Calu3 (cell line): ENCODE measurements around the gene TNP2. TPM values are rescaled to one million over a fixed set of nuclear protein-coding genes. Genes with fewer than 3 reads are reported as not detected.

ENCODE experiments used
- BruUV-seq: library from RNA; stranded (reverse); fragments of 400-500 nt; replicated peaks from 2 replicates; lab custom pipeline; 2021; lab: Mats Ljungman, UMichigan
- CTCF ChIA-PET: fragments of 300-600 bp; sonication (Branson Sonifier 250); formaldehyde crosslinking; loops from one replicate; lab custom pipeline; 2022; ENCODE audit warnings: antibody characterized with exemption; lab: Charles Lee
- DNase-seq: peaks from one replicate; pipeline ENCODE4 v3.0.0; 2022
- H3K27ac Mint-ChIP-seq: one replicate; pipeline ENCODE4 v1.8.0; 2022; ENCODE audit warnings: mixed read lengths; ENCODE audit not compliant: unreplicated experiment
- H3K27me3 Mint-ChIP-seq: one replicate; pipeline ENCODE4 v1.8.0; 2022; ENCODE audit warnings: mixed read lengths; ENCODE audit not compliant: unreplicated experiment
- H3K36me3 Mint-ChIP-seq: one replicate; pipeline ENCODE4 v1.8.0; 2022; ENCODE audit warnings: mild to moderate bottlenecking, moderate library complexity, mixed read lengths; ENCODE audit not compliant: insufficient read depth, unreplicated experiment
- H3K4me1 Mint-ChIP-seq: one replicate; pipeline ENCODE4 v1.8.0; 2022; ENCODE audit warnings: mild to moderate bottlenecking, low read depth, mixed read lengths; ENCODE audit not compliant: unreplicated experiment
- H3K4me3 Mint-ChIP-seq: one replicate; pipeline ENCODE4 v1.8.0; 2022; ENCODE audit warnings: mild to moderate bottlenecking, low read depth, moderate library complexity, mixed read lengths; ENCODE audit not compliant: unreplicated experiment
- H3K9me3 Mint-ChIP-seq: one replicate; pipeline ENCODE4 v1.8.0; 2022; ENCODE audit warnings: low read depth, mixed read lengths; ENCODE audit not compliant: unreplicated experiment
- intact Hi-C: fragments of 100-400 bp; cut with micrococcal nuclease; formaldehyde crosslinking; loops from one replicate; pipeline ENCODE4 v1.10.0; 2022; ENCODE audit not compliant: unreplicated experiment
- total RNA-seq: library from RNA; stranded (reverse); gene quantifications from 2 replicates; pipeline ENCODE4 v1.2.3, GENCODE V29; 2022
- TF ChIP-seq, protein P1 (sequence below): fragments of 200-600 bp; IDR thresholded peaks from one replicate; pipeline ENCODE4 v1.8.0; 2022; ENCODE audit warnings: antibody characterized with exemption; ENCODE audit not compliant: unreplicated experiment

TNP2 gene
- total RNA-seq, 1 experiment from 2014 or later = not detected

DNA sequence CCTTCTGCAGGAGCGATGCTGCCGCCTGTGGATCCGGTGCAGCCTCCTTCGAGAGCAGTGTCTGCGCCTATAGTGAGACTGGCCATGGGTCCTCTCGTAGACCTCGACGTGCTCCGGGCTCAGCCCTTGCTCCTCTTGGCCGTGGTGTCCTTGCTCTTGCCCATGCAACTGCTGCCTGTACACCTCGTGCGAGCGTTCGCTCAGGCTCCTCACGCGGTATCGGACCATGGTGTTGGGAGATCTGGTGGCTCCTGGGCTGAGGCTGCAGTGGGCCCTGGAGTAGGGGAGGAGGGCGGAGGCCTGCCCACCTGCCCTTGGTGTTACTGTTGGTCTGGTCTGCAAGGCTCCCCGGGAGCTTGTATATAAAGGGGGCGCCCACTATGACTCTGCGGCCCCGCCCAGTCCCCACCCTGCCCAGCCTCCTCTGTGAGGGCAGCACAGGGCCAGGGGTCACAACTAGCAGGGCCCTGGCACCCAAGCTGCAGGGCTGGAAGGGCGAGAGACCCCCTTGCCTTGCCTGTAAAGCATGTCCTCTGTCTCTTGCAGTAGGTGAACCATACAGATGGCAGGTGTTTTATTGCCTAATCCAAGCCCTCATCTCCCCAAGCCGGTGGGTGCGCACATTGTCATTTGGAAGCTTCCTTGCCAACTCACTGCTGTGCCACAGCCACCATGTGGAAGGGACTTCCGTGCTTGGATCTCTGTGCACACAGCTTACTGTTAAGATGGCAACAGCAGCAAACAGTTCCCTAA is 7.2 kb upstream of the TNP2 start, which contains the start of gene PRM2:
TSS of gene PRM2 (minus strand) at position 338 of the 753 bp plus-strand sequence. CDS start at position 228, 110 bp downstream.
- DNase-seq = no peak
- peaks cover 16% of the 10 kb centered on the region for H3K4me1 Mint-ChIP-seq
- no peak within 1 kb of the TSS for H3K4me3 Mint-ChIP-seq
- intact Hi-C loops = no loop called here
- no peaks in the 10 kb centered on the region for H3K36me3 Mint-ChIP-seq
- no peak within 1 kb of the TSS for H3K27ac Mint-ChIP-seq
- CTCF ChIA-PET = no interaction called here
- no peaks in the 10 kb centered on the region for H3K9me3 Mint-ChIP-seq
- TF ChIP-seq, protein P1, sequence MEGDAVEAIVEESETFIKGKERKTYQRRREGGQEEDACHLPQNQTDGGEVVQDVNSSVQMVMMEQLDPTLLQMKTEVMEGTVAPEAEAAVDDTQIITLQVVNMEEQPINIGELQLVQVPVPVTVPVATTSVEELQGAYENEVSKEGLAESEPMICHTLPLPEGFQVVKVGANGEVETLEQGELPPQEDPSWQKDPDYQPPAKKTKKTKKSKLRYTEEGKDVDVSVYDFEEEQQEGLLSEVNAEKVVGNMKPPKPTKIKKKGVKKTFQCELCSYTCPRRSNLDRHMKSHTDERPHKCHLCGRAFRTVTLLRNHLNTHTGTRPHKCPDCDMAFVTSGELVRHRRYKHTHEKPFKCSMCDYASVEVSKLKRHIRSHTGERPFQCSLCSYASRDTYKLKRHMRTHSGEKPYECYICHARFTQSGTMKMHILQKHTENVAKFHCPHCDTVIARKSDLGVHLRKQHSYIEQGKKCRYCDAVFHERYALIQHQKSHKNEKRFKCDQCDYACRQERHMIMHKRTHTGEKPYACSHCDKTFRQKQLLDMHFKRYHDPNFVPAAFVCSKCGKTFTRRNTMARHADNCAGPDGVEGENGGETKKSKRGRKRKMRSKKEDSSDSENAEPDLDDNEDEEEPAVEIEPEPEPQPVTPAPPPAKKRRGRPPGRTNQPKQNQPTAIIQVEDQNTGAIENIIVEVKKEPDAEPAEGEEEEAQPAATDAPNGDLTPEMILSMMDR = no peak
- no TSS peak for BruUV-seq
- no peaks in the 10 kb centered on the region for H3K27me3 Mint-ChIP-seq

DNA sequence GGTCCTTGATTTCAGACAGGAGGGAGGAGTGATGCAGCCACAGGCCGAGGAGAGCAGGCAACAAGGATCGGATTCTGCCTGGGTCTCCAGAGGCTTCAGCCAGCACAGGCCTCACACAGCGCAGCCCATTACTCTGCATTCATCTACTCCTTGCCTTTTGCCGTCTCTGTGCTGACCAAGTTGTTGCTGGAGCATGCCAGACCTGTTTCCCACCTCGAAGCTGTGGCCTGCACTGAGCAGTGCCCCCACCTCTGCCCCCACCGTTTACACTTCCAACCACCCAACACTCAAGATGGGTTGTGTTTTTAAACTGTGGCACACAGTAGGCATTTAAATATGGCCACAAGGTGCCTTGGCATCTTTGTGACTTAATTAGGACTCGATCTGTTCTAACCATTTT is 5.8 kb upstream of the TNP2 start:
- peaks cover 7% of the 10 kb centered on the region for H3K27me3 Mint-ChIP-seq
- no peak overlapping the region for H3K27ac Mint-ChIP-seq
- H3K9me3 Mint-ChIP-seq = no peaks in the 10 kb centered on the region
- peaks cover 11% of the 10 kb centered on the region for H3K4me1 Mint-ChIP-seq
- TF ChIP-seq, protein P1 = no peak
- CTCF ChIA-PET = no interaction called here
- no peaks in the 10 kb centered on the region for H3K36me3 Mint-ChIP-seq
- no TSS peak for BruUV-seq
- intact Hi-C loops = no loop called here
- DNase-seq = no peak
- no peak overlapping the region for H3K4me3 Mint-ChIP-seq

DNA sequence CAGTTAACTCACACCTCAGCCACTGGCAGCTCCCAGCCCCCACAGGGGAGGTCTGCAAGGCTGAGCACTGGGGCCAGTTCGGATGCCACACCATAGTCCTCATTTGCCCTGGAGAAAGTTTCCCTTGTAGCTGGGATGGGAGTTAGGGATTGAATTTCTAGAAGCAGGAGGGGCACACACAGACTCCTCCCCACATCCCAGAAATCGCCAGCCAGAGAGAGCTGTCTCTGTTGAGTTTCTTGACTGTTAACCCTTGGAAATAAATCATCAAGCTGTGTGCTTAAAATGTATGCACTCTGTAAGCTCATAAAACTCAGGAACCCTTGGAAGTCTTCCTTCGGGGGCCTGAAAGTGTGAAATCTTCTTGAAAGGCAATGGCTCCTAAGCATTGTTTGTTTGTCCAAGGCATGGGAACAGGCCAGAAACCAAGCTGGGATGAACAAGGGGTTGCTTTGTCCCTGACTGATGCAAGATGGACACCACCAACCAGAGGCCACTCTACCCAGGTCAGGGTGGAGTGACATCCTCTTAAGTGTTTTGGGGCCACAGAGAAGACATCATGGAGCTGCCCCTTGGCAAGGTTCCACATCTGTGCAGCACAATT is 4.7 kb upstream of the TNP2 start:
- H3K9me3 Mint-ChIP-seq = no peaks in the 10 kb centered on the region
- DNase-seq = no peak
- H3K36me3 Mint-ChIP-seq = no peaks in the 10 kb centered on the region
- peaks cover 13% of the 10 kb centered on the region for H3K27me3 Mint-ChIP-seq
- H3K27ac Mint-ChIP-seq = no peak overlapping the region
- TF ChIP-seq, protein P1 = no peak
- CTCF ChIA-PET = interaction anchor here (0.6 to 1.2 kb wide), 2 partner anchors 18 to 101 kb away, joined by 3 to 4 read pairs; partner anchors contain the start of gene SOCS1
- intact Hi-C loops = no loop called here
- BruUV-seq = no TSS peak
- no peaks in the 10 kb centered on the region for H3K4me1 Mint-ChIP-seq
- no peak overlapping the region for H3K4me3 Mint-ChIP-seq

GRCh38 chr16:11272921-11273720 is 4.0 kb upstream of the TNP2 start, which contains the start of gene PRM3:
Gene PRM3 (minus strand): TSS chr16:11273629. CDS start chr16:11273595, 34 bp downstream.
- no peak within 1 kb of the TSS for H3K4me3 Mint-ChIP-seq
- no peaks in the 10 kb centered on the region for H3K36me3 Mint-ChIP-seq
- no TSS peak for BruUV-seq
- DNase-seq = no peak
- no peaks in the 10 kb centered on the region for H3K4me1 Mint-ChIP-seq
- intact Hi-C loops = no loop called here
- TF ChIP-seq, protein P1 = no peak
- H3K27ac Mint-ChIP-seq = no peak within 1 kb of the TSS
- peaks cover 13% of the 10 kb centered on the region for H3K27me3 Mint-ChIP-seq
- peaks cover 4% of the 10 kb centered on the region for H3K9me3 Mint-ChIP-seq
- CTCF ChIA-PET = interaction anchor here (0.6 to 1.2 kb wide), 2 partner anchors 17 to 315 kb away, joined by 3 to 4 read pairs; partner anchors contain the start of gene SOCS1
